Liver (tissue), 3 donors: Measurements from ENCODE around the gene MSI2.

Source experiments
- CTCF ChIP-seq: fragments of 150-350 bp; IDR thresholded peaks from 2 replicates; pipeline ENCODE4 v1.5.1; 2017; ENCODE audit warnings: improper control_type of control experiment, low read depth, low read length; ENCODE audit not compliant: missing input control
- RAD21 ChIP-seq, 2 donors: IDR thresholded peaks; 2 replicates each; pipeline ENCODE4 v1.6.1; 2016; ENCODE audit warnings: antibody characterized with exemption in 2 of 2, mild to moderate bottlenecking in 2 of 2
- donor health status: healthy.
- donor health status: healthy.

- TF ChIP-seq RAD21 (IDR thresholded peaks at IDR 0.05), result no peak
- TF ChIP-seq CTCF, result no peak
Observed at GRCh38 chr17:57572600-57572999, 316.3 kb downstream of the MSI2 start.
